ENCODE results near the gene CAMTA1.
"Not testable (repeated sequence)": the region's sequence is repeated elsewhere in the genome, so short reads cannot be mapped to it uniquely, and the experiment has no call there.

- not testable (repeated sequence) for TF ChIP-seq CTCF, POLR2A (IDR thresholded peaks at IDR 0.05)
Measured at GRCh38 chr1:7417618-7418017, 632.4 kb downstream of the CAMTA1 start.
